T-cell (primary cell): ENCODE data around the gene UMOD. TPM values are rescaled to one million over a fixed set of nuclear protein-coding genes. Genes with fewer than 3 reads are reported as not detected.
"Not testable (repeated sequence)": the region's sequence is repeated elsewhere in the genome, so short reads cannot be mapped to it uniquely, and the experiment has no call there.

Source experiments
- ATAC-seq, 4 experiments: fragments of 200-7000 bp in 3 of 4; fragments of 150-1000 bp in 1 of 4; cut with Tn5 transposase; replicated peaks in 1 of 4; 1 replicate in 3 of 4; 2 replicates in 1 of 4; pipeline ENCODE4 v1.10.0; 2021; ENCODE audit warnings: moderate library complexity in 3 of 4, mild to moderate bottlenecking in 2 of 4, moderate number of reproducible peaks in 1 of 4
- CTCF ChIA-PET, 2 donors: fragments of 300-600 bp; sonication (Branson Sonifier 250); formaldehyde crosslinking; loops; one replicate each; lab custom pipeline; 2022; ENCODE audit warnings: antibody characterized with exemption in 2 of 2; lab: Charles Lee
- POLR2A ChIA-PET, 2 donors: fragments of 300-600 bp; sonication (Branson Sonifier 250); formaldehyde crosslinking; loops; one replicate each; lab custom pipeline; 2022; ENCODE audit warnings: antibody characterized with exemption in 2 of 2; lab: Charles Lee
- DNase-seq, 35 experiments: peaks; one replicate each; pipeline versions ENCODE4 v3.0.0 to v3.0.0-alpha.2; 2013 to 2023
- H3K27ac ChIP-seq: one replicate; pipeline ENCODE4 v1.5.1; 2013; ENCODE audit warnings: low read length
- H3K27me3 ChIP-seq, 2 experiments: replicated peaks in 1 of 2; 1 replicate in 1 of 2; 2 replicates in 1 of 2; pipeline versions ENCODE4 v1.6.1 to v1.7.0; 2013; ENCODE audit warnings: low read length in 1 of 2, mixed read lengths in 1 of 2; ENCODE audit not compliant: control insufficient read depth in 2 of 2, insufficient read depth in 2 of 2; ENCODE audit errors: extremely low read depth in 1 of 2
- H3K36me3 ChIP-seq, 2 donors: 1 replicate in 1 of 2; 2 replicates in 1 of 2; pipeline versions ENCODE4 v1.6.1 to v1.7.0; 2013; ENCODE audit warnings: low read length in 1 of 2; ENCODE audit not compliant: control insufficient read depth in 2 of 2, insufficient read depth in 1 of 2; ENCODE audit errors: extremely low read depth in 1 of 2
- H3K4me1 ChIP-seq, 2 experiments: 1 replicate in 1 of 2; 2 replicates in 1 of 2; pipeline versions ENCODE4 v1.6.1 to v1.7.0; 2013; ENCODE audit warnings: low read length in 2 of 2, mixed read lengths in 1 of 2; ENCODE audit not compliant: insufficient read depth in 2 of 2, control insufficient read depth in 1 of 2; ENCODE audit errors: extremely low read depth in 1 of 2
- H3K4me3 ChIP-seq, 2 donors: 1 replicate in 1 of 2; 2 replicates in 1 of 2; pipeline versions ENCODE4 v1.5.1 to v1.7.0; 2013; ENCODE audit warnings: mild to moderate bottlenecking in 2 of 2, low read length in 1 of 2, moderate library complexity in 1 of 2; ENCODE audit not compliant: control insufficient read depth in 1 of 2; ENCODE audit errors: extremely low read depth in 1 of 2
- H3K9me3 ChIP-seq: 2 replicates; pipeline ENCODE4 v1.7.0; 2013
- H3K27ac Mint-ChIP-seq, 2 donors: one replicate each; pipeline ENCODE4 v1.8.0; 2020 to 2021; ENCODE audit warnings: mild to moderate bottlenecking in 2 of 2, mixed read lengths in 2 of 2
- H3K27me3 Mint-ChIP-seq, 2 donors: one replicate each; pipeline ENCODE4 v1.8.0; 2021 to 2022; ENCODE audit warnings: mixed read lengths in 2 of 2
- H3K36me3 Mint-ChIP-seq: one replicate; pipeline ENCODE4 v1.8.0; 2021; ENCODE audit warnings: mixed read lengths
- H3K4me1 Mint-ChIP-seq, 3 donors: one replicate each; pipeline ENCODE4 v1.8.0; 2020 to 2022; ENCODE audit warnings: mixed read lengths in 3 of 3, mild to moderate bottlenecking in 1 of 3
- H3K4me3 Mint-ChIP-seq, 3 donors: one replicate each; pipeline ENCODE4 v1.8.0; 2020 to 2022; ENCODE audit warnings: mild to moderate bottlenecking in 3 of 3, mixed read lengths in 3 of 3, moderate library complexity in 3 of 3
- H3K9me3 Mint-ChIP-seq, 3 donors: one replicate each; pipeline ENCODE4 v1.8.0; 2020 to 2022; ENCODE audit warnings: mixed read lengths in 3 of 3
- WGBS: methylation state at CpG from one replicate; pipeline ENCODE4 v1.1.5; 2013; ENCODE audit warnings: missing lambda C conversion rate; ENCODE audit not compliant: insufficient coverage; 5-methylcytosine and 5-hydroxymethylcytosine counted together
- total RNA-seq, 35 experiments: library from RNA in 6 of 35; stranded (reverse) in 6 of 35; fragments of 120-200 nt in 1 of 35; gene quantifications; one replicate each; pipeline versions ENCODE4 v1.2.1 to v1.2.4 and lab custom pipeline; 2013 to 2026

The UMOD gene
- total RNA-seq, 5 donors from 2014 or later (not counting 1 experiment from before 2014, with no cell fraction given): not detected

DNA sequence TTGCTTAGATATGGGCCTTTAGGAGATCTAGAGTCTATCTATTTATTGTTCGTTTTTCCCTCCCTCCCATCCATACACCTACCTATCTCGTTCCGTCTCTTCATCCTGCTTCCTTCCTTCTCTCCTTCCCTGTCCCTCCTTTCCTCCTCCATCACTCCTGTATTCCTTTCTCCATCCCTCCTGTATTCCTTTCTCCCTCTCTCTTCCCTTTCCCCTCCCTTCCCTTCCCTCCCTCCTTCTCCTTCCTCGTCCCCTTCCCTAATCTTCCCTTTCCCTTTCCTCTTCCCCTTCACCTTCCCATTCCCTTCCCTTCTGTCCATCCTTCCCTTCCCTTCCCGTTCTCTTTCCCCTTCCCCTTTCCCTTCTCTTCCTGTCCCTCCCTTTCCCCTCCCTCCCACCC lies 35.8 kb downstream of the UMOD start:
- DNase-seq (no peak), ATAC-seq (no peak)
- 73% methylated on average over 3 of the region's 5 CpGs for WGBS
- peaks cover 0 to 5% (median 0%) of the 10 kb centered on the region in 3 donors for H3K9me3 Mint-ChIP-seq
- H3K27me3 ChIP-seq: no peaks in the 10 kb centered on the region
- no peak overlapping the region for H3K27ac ChIP-seq
- no peaks in the 10 kb centered on the region for H3K9me3 ChIP-seq
- ChIA-PET CTCF (no interaction called here), POLR2A (no interaction called here)
- no peak overlapping the region for H3K4me3 ChIP-seq
- peaks cover 2 to 3% of the 10 kb centered on the region in 2 donors for H3K27me3 Mint-ChIP-seq
- H3K4me3 Mint-ChIP-seq: no peak overlapping the region
- no peaks in the 10 kb centered on the region for H3K36me3 ChIP-seq
- no peaks in the 10 kb centered on the region for H3K4me1 ChIP-seq
- no peak overlapping the region for H3K27ac Mint-ChIP-seq
- H3K36me3 Mint-ChIP-seq: no peaks in the 10 kb centered on the region
- H3K4me1 Mint-ChIP-seq: no peaks in the 10 kb centered on the region

DNA sequence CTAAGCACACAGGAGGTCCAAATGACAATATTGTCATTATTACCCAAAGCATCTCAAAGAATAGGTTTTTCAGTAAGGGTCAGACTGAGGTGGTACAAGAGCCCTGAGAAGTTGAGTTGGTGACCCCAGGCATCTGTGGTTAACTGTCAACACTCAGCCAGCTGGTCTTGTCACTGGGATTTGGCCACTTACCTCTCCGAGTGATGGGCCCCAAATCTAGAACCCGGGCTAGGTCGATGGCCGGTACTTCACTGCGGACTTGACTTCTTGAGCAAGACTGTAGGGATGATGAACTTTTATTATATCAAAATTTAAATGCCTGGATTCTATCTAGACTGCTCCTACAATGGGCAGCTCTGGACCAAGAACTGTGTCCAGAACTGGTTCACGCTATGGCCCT lies 36.8 kb downstream of the UMOD start:
- DNase-seq: no peak

DNA sequence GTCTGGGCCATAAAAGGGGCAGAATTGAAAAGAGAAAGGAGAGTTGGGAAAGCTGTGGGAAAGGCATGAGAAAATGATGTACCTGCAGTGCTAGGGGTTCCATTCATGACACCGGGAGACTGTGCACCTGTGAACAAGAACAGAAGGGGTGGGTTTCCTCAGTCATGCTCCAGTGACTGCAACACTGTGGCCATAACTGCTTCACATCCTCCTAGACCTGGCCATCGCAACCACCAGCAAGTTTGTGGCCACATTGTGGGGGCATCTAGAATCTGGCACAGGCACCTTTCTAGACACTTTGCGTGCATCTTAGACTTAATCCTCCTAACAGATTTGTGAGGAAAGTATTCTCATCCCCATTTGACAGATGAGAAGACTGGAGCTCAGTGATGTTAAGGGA lies 37.9 kb downstream of the UMOD start:
- no peaks in the 10 kb centered on the region for H3K9me3 ChIP-seq
- H3K4me3 ChIP-seq: no peak overlapping the region
- H3K27ac ChIP-seq: no peak overlapping the region
- no peaks in the 10 kb centered on the region for H3K36me3 Mint-ChIP-seq
- peaks cover 2 to 3% of the 10 kb centered on the region in 2 donors for H3K27me3 Mint-ChIP-seq
- H3K36me3 ChIP-seq: no peaks in the 10 kb centered on the region
- ATAC-seq: no peak
- WGBS: 100% methylated on average over 1 of the region's 3 CpGs
- H3K27me3 ChIP-seq: no peaks in the 10 kb centered on the region
- no peak overlapping the region for H3K4me3 Mint-ChIP-seq
- ChIA-PET POLR2A (no interaction called here), CTCF (interaction anchor here in 1 of 2 donors (0.5 kb wide), 1 partner anchor 47 kb away, joined by 3 read pairs; no protein-coding TSS in a partner anchor)
- no peak overlapping the region for H3K27ac Mint-ChIP-seq
- H3K4me1 ChIP-seq: no peaks in the 10 kb centered on the region
- DNase-seq: no peak
- no peaks in the 10 kb centered on the region for H3K4me1 Mint-ChIP-seq
- peaks cover 0 to 5% (median 0%) of the 10 kb centered on the region in 3 donors for H3K9me3 Mint-ChIP-seq

More for the DNA sequence above, 36.8 kb downstream of the UMOD start:
- no peak overlapping the region for H3K4me3 Mint-ChIP-seq
- ChIA-PET POLR2A (no interaction called here), CTCF (no interaction called here)
- Histone ChIP-seq H3K4me3 (no peak overlapping the region), H3K36me3 (no peaks in the 10 kb centered on the region), H3K27ac (no peak overlapping the region), H3K9me3 (no peaks in the 10 kb centered on the region), H3K4me1 (no peaks in the 10 kb centered on the region), H3K27me3 (no peaks in the 10 kb centered on the region)
- no peak overlapping the region for H3K27ac Mint-ChIP-seq
- no peak for ATAC-seq
- peaks cover 0 to 5% (median 0%) of the 10 kb centered on the region in 3 donors for H3K9me3 Mint-ChIP-seq
- no peaks in the 10 kb centered on the region for H3K4me1 Mint-ChIP-seq
- H3K27me3 Mint-ChIP-seq: peaks cover 2 to 3% of the 10 kb centered on the region in 2 donors
- 80% methylated on average over 1 of the region's 6 CpGs for WGBS
- H3K36me3 Mint-ChIP-seq: no peaks in the 10 kb centered on the region

DNA sequence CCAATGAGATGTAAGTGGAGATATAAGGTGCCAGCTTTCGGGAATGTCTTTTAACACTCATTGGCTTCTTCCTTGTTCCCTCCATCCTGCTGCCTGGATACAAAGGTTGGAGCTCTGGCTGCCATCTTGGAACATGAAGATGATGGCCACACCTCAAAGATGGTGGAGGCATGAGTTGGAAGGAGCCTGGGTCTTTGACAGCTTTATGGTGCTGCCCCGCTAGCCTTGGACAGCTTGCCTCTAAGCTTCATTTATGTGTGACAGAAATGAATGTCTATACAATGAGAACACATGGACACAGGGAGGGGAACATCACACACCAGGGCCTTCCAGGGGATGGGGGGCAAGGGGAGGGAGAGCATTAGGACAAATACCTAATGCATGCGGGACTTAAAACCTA lies 38.8 kb downstream of the UMOD start:
- Histone ChIP-seq H3K4me3 (no peak overlapping the region), H3K27me3 (no peaks in the 10 kb centered on the region), H3K9me3 (no peaks in the 10 kb centered on the region), H3K4me1 (no peaks in the 10 kb centered on the region), H3K36me3 (no peaks in the 10 kb centered on the region), H3K27ac (no peak overlapping the region)
- POLR2A ChIA-PET: no interaction called here
- ATAC-seq: no peak
- Mint-ChIP-seq H3K4me1 (no peaks in the 10 kb centered on the region), H3K27ac (no peak overlapping the region), H3K9me3 (peaks cover 0 to 5% (median 0%) of the 10 kb centered on the region in 3 donors), H3K27me3 (peaks cover 2 to 3% of the 10 kb centered on the region in 2 donors), H3K4me3 (no peak overlapping the region), H3K36me3 (no peaks in the 10 kb centered on the region)
- no CpG with 5 or more reads among the region's 3 CpGs for WGBS
- DNase-seq: no peak
- CTCF ChIA-PET: no interaction called here

DNA sequence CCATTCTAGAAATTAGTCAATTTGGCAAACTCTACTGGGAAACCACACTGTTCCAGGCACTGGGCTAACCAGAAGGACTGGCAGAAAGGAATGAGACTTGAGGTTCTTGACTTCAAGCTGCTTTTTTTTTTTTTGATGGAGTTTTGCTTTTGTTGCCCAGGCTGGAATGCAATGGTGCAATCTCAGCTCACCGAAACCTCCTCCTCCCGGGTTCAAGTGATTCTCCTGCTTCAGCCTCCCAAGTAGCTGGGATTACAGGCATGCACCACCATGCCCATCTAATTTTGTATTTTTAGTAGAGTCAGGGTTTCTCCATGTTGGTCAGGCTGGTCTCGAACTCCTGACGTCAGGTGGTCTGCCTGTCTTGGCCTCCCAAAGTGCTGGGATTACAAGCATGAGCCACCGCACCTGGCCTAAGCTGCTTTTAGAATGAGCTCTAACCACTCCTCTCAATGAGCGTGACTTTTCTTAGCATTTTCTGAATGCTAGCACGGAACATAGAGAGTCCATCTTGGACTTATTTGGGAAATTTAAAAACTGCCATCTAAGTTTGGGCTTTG lies 39.9 kb downstream of the UMOD start:
- DNase-seq, H3K4me3 ChIP-seq, H3K27ac ChIP-seq, H3K4me1 ChIP-seq, H3K36me3 Mint-ChIP-seq, H3K9me3 ChIP-seq, H3K36me3 ChIP-seq, H3K4me3 Mint-ChIP-seq, CTCF ChIA-PET, POLR2A ChIA-PET, H3K27me3 ChIP-seq, H3K9me3 Mint-ChIP-seq, H3K27me3 Mint-ChIP-seq, H3K4me1 Mint-ChIP-seq, ATAC-seq, H3K27ac Mint-ChIP-seq: not testable (repeated sequence)
- 64% methylated on average over 2 of the region's 7 CpGs for WGBS

DNA sequence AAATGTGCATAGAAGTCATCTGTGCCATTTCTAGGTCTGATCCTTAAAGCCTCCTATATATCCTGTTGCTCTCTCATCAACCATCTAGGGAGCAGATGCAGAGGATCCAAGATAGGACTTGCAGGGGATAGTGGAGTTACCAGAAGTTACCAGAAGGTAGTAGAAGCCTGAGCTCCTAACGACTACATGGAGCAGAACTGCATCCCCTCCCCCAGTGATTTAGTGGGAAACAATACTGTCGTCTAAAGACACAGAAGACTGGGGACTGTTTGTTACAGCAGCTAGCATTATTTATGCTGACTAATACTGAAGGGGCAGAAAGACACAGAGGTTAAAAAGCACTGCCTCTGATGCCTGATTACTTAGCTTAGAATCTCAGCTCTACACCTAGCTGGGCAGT lies 41.0 kb downstream of the UMOD start:
- DNase-seq (no peak), ATAC-seq (no peak)
- Mint-ChIP-seq H3K9me3 (peaks cover 0 to 5% (median 0%) of the 10 kb centered on the region in 3 donors), H3K36me3 (no peaks in the 10 kb centered on the region), H3K4me1 (no peaks in the 10 kb centered on the region), H3K27me3 (peaks cover under 1% of the 10 kb centered on the region in 2 donors), H3K4me3 (no peak overlapping the region), H3K27ac (no peak overlapping the region)
- Histone ChIP-seq H3K27ac (no peak overlapping the region), H3K36me3 (no peaks in the 10 kb centered on the region), H3K4me1 (no peaks in the 10 kb centered on the region), H3K9me3 (no peaks in the 10 kb centered on the region), H3K4me3 (no peak overlapping the region), H3K27me3 (no peaks in the 10 kb centered on the region)
- 67% methylated on average over 1 of the region's 2 CpGs for WGBS
- ChIA-PET CTCF (no interaction called here), POLR2A (no interaction called here)
